Measurements from ENCODE around the gene CD4.

DNA sequence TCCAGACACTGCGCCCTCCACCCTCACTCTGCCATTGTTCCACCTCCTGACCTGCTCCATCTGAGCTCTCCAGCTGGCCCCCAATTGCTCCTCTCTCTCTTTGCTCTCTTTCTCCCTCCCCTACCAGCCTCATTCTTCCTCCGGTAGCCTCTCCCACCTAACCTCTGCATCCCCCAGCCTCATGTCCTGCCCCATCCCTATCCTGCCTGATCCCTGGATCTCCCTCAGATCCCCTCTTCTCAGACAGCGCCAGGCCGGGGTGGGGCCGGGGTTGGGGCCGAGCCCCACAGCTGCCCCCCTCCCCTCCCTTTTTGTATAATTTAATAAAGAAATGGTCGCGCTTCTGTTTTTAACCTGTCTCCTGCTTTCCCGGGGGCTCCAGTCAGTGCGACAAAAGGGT, 18.7 kb upstream of the CD4 start:
- TF ChIP-seq MXI1 (IDR thresholded peaks at IDR 0.05; ENCODE audit: borderline replicate concordance, low read depth, low read length) (no peak), MAFK (IDR thresholded peaks at IDR 0.05; ENCODE audit: low read depth, low read length) (no peak), CHD1 (IDR thresholded peaks at IDR 0.05; ENCODE audit: low read depth, low read length) (no peak), RAD21 (IDR thresholded peaks at IDR 0.05; ENCODE audit: low read length) (no peak), BHLHE40 (IDR thresholded peaks at IDR 0.05; ENCODE audit: low read depth, low read length) (no peak), POLR2A (IDR thresholded peaks at IDR 0.05; ENCODE audit: low read depth, low read length) (no peak)
- TF ChIP-seq, protein P1, sequence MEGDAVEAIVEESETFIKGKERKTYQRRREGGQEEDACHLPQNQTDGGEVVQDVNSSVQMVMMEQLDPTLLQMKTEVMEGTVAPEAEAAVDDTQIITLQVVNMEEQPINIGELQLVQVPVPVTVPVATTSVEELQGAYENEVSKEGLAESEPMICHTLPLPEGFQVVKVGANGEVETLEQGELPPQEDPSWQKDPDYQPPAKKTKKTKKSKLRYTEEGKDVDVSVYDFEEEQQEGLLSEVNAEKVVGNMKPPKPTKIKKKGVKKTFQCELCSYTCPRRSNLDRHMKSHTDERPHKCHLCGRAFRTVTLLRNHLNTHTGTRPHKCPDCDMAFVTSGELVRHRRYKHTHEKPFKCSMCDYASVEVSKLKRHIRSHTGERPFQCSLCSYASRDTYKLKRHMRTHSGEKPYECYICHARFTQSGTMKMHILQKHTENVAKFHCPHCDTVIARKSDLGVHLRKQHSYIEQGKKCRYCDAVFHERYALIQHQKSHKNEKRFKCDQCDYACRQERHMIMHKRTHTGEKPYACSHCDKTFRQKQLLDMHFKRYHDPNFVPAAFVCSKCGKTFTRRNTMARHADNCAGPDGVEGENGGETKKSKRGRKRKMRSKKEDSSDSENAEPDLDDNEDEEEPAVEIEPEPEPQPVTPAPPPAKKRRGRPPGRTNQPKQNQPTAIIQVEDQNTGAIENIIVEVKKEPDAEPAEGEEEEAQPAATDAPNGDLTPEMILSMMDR (conservative IDR thresholded peaks at IDR 0.05; ENCODE audit: low read depth, low read length): no peak
